DOHH2 (cell line): ENCODE results near the gene IGDCC3.
"Not testable (repeated sequence)": the region's sequence is repeated elsewhere in the genome, so short reads cannot be mapped to it uniquely, and the experiment has no call there.

Source experiments
- H3F3A ChIP-seq: fragments of 200-600 bp; sonication (generic), shearing (Covaris generic); 2 replicates; pipeline ENCODE4 v1.6.0; 2016; ENCODE audit warnings: antibody characterized with exemption, mild to moderate bottlenecking; ENCODE audit not compliant: control insufficient read depth, insufficient read depth
- H3K27ac ChIP-seq: fragments of 200-600 bp; sonication (generic); 2 replicates; pipeline ENCODE4 v1.5.1; 2014; ENCODE audit warnings: low read depth, mild to moderate bottlenecking, low read length, moderate library complexity
- H3K27me3 ChIP-seq: fragments of 200-600 bp; sonication (generic); 2 replicates; pipeline ENCODE4 v1.6.1; 2014; ENCODE audit warnings: mild to moderate bottlenecking, low read length, mixed read lengths; ENCODE audit not compliant: control insufficient read depth
- H3K36me3 ChIP-seq: fragments of 200-600 bp; sonication (generic); 2 replicates; pipeline ENCODE4 v1.6.1; 2014; ENCODE audit warnings: mild to moderate bottlenecking, low read length, moderate library complexity, mixed read lengths; ENCODE audit not compliant: control insufficient read depth
- H3K4me1 ChIP-seq: fragments of 200-600 bp; sonication (generic); 2 replicates; pipeline ENCODE4 v1.6.1; 2014; ENCODE audit warnings: mild to moderate bottlenecking, low read length, mixed read lengths; ENCODE audit not compliant: control insufficient read depth
- H3K4me2 ChIP-seq: fragments of 200-600 bp; sonication (generic); 2 replicates; pipeline ENCODE4 v1.6.0; 2014; ENCODE audit warnings: mild to moderate bottlenecking, low read length, moderate library complexity
- H3K4me3 ChIP-seq: fragments of 200-600 bp; sonication (generic); 2 replicates; pipeline ENCODE4 v1.5.1; 2014; ENCODE audit warnings: mild to moderate bottlenecking, low read length, mixed read lengths
- H3K79me2 ChIP-seq: fragments of 200-600 bp; sonication (generic); 2 replicates; pipeline ENCODE4 v1.6.1; 2014; ENCODE audit warnings: mild to moderate bottlenecking, low read length, mixed read lengths; ENCODE audit not compliant: control insufficient read depth
- H3K9me2 ChIP-seq: fragments of 200-600 bp; sonication (generic); replicated peaks from 2 replicates; pipeline ENCODE4 v1.6.1; 2014; ENCODE audit warnings: mild to moderate bottlenecking, low read length, mixed read lengths; ENCODE audit not compliant: control insufficient read depth
- H3K9me3 ChIP-seq: fragments of 200-600 bp; sonication (generic); 2 replicates; pipeline ENCODE4 v1.6.1; 2014; ENCODE audit warnings: antibody characterized with exemption, low read length, mixed read lengths; ENCODE audit not compliant: control insufficient read depth, insufficient read depth
- H4K20me1 ChIP-seq: fragments of 200-600 bp; sonication (generic); 2 replicates; pipeline ENCODE4 v1.6.0; 2014; ENCODE audit warnings: low read depth, mild to moderate bottlenecking, antibody characterized with exemption, low read length, moderate library complexity; ENCODE audit not compliant: control insufficient read depth, insufficient read depth
- EZH2phosphoT487 ChIP-seq: fragments of 200-600 bp; sonication (generic); IDR thresholded peaks from 2 replicates; pipeline ENCODE4 v1.6.1; 2017; ENCODE audit warnings: borderline replicate concordance, mild to moderate bottlenecking, antibody characterized with exemption, low read length, moderate library complexity, mixed read lengths
- TF ChIP-seq, protein P1 (sequence below): fragments of 200-600 bp; sonication (generic); IDR thresholded peaks from one replicate; pipeline ENCODE4 v1.5.1; 2014; ENCODE audit warnings: antibody characterized with exemption, mild to moderate bottlenecking, low read depth, low read length; ENCODE audit not compliant: poor library complexity, severe bottlenecking

Gene IGDCC3

DNA sequence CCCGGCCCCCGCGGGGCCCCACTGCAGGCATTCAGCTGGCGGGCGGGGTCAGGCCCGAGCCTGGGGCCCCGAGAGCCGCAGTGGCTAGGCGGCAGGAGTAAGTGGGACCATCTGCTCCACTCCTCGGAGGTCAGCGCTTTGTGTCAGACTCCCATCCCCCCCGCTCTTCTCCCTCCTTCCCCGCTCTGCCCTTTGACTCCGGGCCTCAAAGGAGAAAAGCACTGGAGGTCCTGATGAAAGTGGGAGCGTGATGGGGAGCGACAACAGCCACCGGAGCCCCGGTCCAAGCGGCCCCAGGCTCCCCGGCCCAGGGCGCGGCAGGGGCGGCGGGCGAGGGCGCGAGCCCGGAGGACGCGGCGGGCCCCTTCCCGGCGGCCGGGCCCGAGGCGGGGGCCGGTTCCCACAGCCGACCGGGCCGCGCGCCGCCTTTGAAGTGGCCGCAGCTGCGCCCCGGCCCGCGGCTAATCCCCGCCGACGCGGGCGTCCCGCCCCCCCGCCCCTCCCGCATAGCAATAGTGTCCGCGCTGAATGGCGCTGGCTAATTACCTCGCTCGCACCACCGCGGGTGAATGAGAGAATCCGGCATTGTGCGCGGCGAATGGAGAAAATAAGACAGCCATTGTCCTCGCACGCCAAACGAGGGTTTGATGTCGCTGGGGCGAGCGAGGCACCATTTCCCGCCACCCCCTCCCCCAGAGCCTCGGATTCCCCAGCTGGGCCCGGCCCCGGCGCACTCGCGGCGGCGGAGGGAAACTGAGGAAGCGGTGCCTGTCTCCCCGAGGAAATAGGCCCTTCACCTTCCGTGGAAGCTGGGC lies 22.4 kb downstream of the IGDCC3 start:
- Histone ChIP-seq H3K27me3 (no peaks in the 10 kb centered on the region), H3F3A (no peaks in the 10 kb centered on the region), H3K4me2 (no peak overlapping the region), H4K20me1 (no peaks in the 10 kb centered on the region), H3K27ac (no peak overlapping the region), H3K9me3 (peaks cover 12% of the 10 kb centered on the region; the same call in 1 of the 2 replicates), H3K79me2 (no peaks in the 10 kb centered on the region), H3K36me3 (no peaks in the 10 kb centered on the region), H3K4me1 (no peaks in the 10 kb centered on the region), H3K4me3 (no peak overlapping the region), H3K9me2 (no peaks in the 10 kb centered on the region)
- TF ChIP-seq, protein P1, sequence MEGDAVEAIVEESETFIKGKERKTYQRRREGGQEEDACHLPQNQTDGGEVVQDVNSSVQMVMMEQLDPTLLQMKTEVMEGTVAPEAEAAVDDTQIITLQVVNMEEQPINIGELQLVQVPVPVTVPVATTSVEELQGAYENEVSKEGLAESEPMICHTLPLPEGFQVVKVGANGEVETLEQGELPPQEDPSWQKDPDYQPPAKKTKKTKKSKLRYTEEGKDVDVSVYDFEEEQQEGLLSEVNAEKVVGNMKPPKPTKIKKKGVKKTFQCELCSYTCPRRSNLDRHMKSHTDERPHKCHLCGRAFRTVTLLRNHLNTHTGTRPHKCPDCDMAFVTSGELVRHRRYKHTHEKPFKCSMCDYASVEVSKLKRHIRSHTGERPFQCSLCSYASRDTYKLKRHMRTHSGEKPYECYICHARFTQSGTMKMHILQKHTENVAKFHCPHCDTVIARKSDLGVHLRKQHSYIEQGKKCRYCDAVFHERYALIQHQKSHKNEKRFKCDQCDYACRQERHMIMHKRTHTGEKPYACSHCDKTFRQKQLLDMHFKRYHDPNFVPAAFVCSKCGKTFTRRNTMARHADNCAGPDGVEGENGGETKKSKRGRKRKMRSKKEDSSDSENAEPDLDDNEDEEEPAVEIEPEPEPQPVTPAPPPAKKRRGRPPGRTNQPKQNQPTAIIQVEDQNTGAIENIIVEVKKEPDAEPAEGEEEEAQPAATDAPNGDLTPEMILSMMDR, result no peak
- no peak for TF ChIP-seq EZH2phosphoT487

DNA sequence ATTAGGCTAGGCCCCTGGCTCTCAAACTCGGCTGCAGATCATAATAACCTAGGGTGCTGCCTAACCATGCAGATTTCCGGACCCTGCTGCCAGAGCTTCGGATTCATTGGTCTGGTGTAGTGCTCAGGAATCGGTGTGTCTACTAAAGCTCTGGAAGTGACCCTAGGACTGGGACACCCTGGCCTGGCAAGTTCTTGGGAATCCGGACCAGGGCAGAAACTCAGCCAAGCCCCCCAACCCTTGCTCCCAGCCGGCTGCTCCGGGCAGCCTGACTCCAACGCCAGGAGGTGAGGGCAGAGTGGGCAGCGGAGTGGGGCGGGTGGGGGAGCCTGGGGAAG lies 23.0 kb downstream of the IGDCC3 start:
- Histone ChIP-seq H3K9me3 (peaks cover 12% of the 10 kb centered on the region; the same call in 1 of the 2 replicates), H3K27ac (no peak overlapping the region), H3K27me3 (no peaks in the 10 kb centered on the region), H3K4me1 (no peaks in the 10 kb centered on the region), H3K9me2 (no peaks in the 10 kb centered on the region), H3K4me3 (no peak overlapping the region), H3K79me2 (no peaks in the 10 kb centered on the region), H3K36me3 (no peaks in the 10 kb centered on the region), H3K4me2 (no peak overlapping the region), H4K20me1 (no peaks in the 10 kb centered on the region), H3F3A (no peaks in the 10 kb centered on the region)
- no peak for TF ChIP-seq EZH2phosphoT487
- TF ChIP-seq, protein P1, result no peak

GRCh38 chr15:65351972-65352371 lies 25.8 kb downstream of the IGDCC3 start:
- not testable (repeated sequence) for H3K4me2 ChIP-seq, H3K9me2 ChIP-seq, H4K20me1 ChIP-seq, H3K4me1 ChIP-seq, H3K36me3 ChIP-seq, H3K27me3 ChIP-seq, H3K79me2 ChIP-seq, H3F3A ChIP-seq, H3K27ac ChIP-seq, H3K4me3 ChIP-seq
- peaks cover 12% of the 10 kb centered on the region; the same call in 1 of the 2 replicates for H3K9me3 ChIP-seq

GRCh38 chr15:65349338-65349737 lies 28.5 kb downstream of the IGDCC3 start:
- H3F3A ChIP-seq, result no peaks in the 10 kb centered on the region
- no peaks in the 10 kb centered on the region for H4K20me1 ChIP-seq
- no peaks in the 10 kb centered on the region for H3K36me3 ChIP-seq
- TF ChIP-seq, protein P1, result no peak
- no peak for TF ChIP-seq EZH2phosphoT487
- no peaks in the 10 kb centered on the region for H3K9me2 ChIP-seq
- H3K27ac ChIP-seq, result no peak overlapping the region
- H3K4me1 ChIP-seq, result no peaks in the 10 kb centered on the region
- no peak overlapping the region for H3K4me3 ChIP-seq
- H3K79me2 ChIP-seq, result no peaks in the 10 kb centered on the region
- no peak overlapping the region for H3K4me2 ChIP-seq
- H3K27me3 ChIP-seq, result peaks cover 17% of the 10 kb centered on the region
- H3K9me3 ChIP-seq, result peaks cover 12% of the 10 kb centered on the region; the same call in 1 of the 2 replicates

GRCh38 chr15:65347756-65348155 lies 30.0 kb downstream of the IGDCC3 start:
- Histone ChIP-seq H3K27me3 (peaks cover 29% of the 10 kb centered on the region), H3K9me3 (peaks cover 10% of the 10 kb centered on the region; the same call in 1 of the 2 replicates)
- H3K27ac ChIP-seq, H3K4me1 ChIP-seq, H3K36me3 ChIP-seq, H3F3A ChIP-seq, H3K9me2 ChIP-seq, H3K4me3 ChIP-seq, H3K4me2 ChIP-seq, H3K79me2 ChIP-seq, H4K20me1 ChIP-seq: not testable (repeated sequence)
